SU-DHL-6 (cell line): ENCODE measurements around the gene AP5Z1.
"Not testable (repeated sequence)": the region's sequence is repeated elsewhere in the genome, so short reads cannot be mapped to it uniquely, and the experiment has no call there.

Experiments used
- EZH2phosphoT487 ChIP-seq: fragments of 200-600 bp; sonication (generic), shearing (Covaris generic); conservative IDR thresholded peaks from 2 replicates; pipeline ENCODE4 v1.6.1; 2018; ENCODE audit warnings: mild to moderate bottlenecking, antibody characterized with exemption, low read length, moderate library complexity, mixed read lengths
- TF ChIP-seq, protein P1 (sequence below): fragments of 200-600 bp; sonication (generic); IDR thresholded peaks from one replicate; pipeline ENCODE4 v1.5.1; 2017; ENCODE audit warnings: antibody characterized with exemption, mild to moderate bottlenecking, low read length, moderate library complexity; ENCODE audit not compliant: insufficient read depth, poor library complexity, severe bottlenecking

DNA sequence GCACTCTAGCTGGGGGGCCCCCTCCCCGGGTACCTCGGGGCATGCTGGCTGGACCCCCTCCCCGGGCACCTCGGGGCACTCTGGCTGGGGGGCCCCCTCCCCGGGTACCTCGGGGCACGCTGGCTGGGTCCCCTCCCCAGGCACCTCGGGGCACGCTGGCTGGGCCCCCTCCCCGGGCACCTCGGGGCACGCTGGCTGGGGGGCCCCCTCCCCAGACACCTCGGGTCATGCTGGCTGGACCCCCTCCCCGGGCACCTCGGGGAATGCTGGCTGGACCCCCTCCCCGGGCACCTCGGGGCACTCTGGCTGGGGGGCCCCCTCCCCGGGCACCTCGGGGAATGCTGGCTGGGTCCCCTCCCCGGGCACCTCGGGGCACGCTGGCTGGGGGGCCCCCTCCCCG is 27.2 kb downstream of the AP5Z1 start:
- TF ChIP-seq, protein P1, sequence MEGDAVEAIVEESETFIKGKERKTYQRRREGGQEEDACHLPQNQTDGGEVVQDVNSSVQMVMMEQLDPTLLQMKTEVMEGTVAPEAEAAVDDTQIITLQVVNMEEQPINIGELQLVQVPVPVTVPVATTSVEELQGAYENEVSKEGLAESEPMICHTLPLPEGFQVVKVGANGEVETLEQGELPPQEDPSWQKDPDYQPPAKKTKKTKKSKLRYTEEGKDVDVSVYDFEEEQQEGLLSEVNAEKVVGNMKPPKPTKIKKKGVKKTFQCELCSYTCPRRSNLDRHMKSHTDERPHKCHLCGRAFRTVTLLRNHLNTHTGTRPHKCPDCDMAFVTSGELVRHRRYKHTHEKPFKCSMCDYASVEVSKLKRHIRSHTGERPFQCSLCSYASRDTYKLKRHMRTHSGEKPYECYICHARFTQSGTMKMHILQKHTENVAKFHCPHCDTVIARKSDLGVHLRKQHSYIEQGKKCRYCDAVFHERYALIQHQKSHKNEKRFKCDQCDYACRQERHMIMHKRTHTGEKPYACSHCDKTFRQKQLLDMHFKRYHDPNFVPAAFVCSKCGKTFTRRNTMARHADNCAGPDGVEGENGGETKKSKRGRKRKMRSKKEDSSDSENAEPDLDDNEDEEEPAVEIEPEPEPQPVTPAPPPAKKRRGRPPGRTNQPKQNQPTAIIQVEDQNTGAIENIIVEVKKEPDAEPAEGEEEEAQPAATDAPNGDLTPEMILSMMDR, result not testable (repeated sequence)
- not testable (repeated sequence) for TF ChIP-seq EZH2phosphoT487
